HL-60 (cell line): ENCODE results near the gene CFAP20DC.
"Not testable (repeated sequence)": the region's sequence is repeated elsewhere in the genome, so short reads cannot be mapped to it uniquely, and the experiment has no call there.

ENCODE experiments used
- DNase-seq, 2 experiments: peaks; one replicate each; pipeline ENCODE4 v3.0.0-alpha.2; 2010 to 2020; ENCODE audit warnings: low read depth in 1 of 2, low spot score in 1 of 2
- H3K27ac ChIP-seq: fragments of 250-450 bp; sonication (Bioruptor Pico); replicated peaks from 2 replicates; pipeline ENCODE4 v1.5.1; 2020; ENCODE audit warnings: mild to moderate bottlenecking, moderate library complexity
- H3K27me3 ChIP-seq: fragments of 250-450 bp; sonication (Bioruptor Pico); 2 replicates; pipeline ENCODE4 v1.5.1; 2021; ENCODE audit warnings: mild to moderate bottlenecking, moderate library complexity; ENCODE audit not compliant: insufficient read depth, poor library complexity, severe bottlenecking
- H3K4me3 ChIP-seq: replicated peaks from 2 replicates; pipeline ENCODE4 v1.5.1; 2011; ENCODE audit warnings: mild to moderate bottlenecking, control low read depth, low read length; ENCODE audit not compliant: insufficient read depth
- GABPA ChIP-seq: IDR thresholded peaks from 2 replicates; pipeline ENCODE4 v1.6.1; 2012; ENCODE audit warnings: low read depth
- POLR2AphosphoS5 ChIP-seq: IDR thresholded peaks from 2 replicates; pipeline ENCODE4 v1.6.1; 2012; ENCODE audit warnings: low read depth
- SPI1 ChIP-seq: IDR thresholded peaks from 2 replicates; pipeline ENCODE4 v1.6.1; 2012; ENCODE audit warnings: low read depth, mild to moderate bottlenecking, borderline replicate concordance
- TF ChIP-seq, protein P1 (sequence below): IDR thresholded peaks from 2 replicates; pipeline ENCODE4 v1.6.1; 2012; ENCODE audit warnings: low read depth; ENCODE audit not compliant: insufficient replicate concordance
- TF ChIP-seq, protein P2 (sequence below): IDR thresholded peaks from one replicate; pipeline ENCODE4 v1.5.1; 2011; ENCODE audit warnings: low read length, control low read depth, inconsistent platforms; ENCODE audit not compliant: insufficient read depth

The CFAP20DC gene

DNA sequence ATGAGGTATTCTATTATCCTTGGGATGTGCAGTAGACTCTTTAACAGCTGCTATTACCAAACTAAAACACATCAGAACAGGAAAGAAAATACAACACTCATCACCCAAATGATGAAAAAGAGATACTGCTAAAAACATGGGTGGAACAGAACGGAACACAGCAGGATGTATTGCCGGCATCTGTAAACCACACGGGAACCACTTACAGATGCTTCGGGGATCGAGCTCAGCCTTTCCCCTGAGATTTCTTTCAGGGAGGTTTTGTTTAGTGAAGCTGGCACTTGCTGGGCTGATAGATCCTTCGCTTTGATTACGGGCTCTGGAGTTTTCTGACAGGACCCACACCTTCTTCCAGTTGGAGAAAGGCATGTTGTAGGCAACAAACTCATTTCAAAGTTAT lies 201.0 kb downstream of the CFAP20DC start:
- DNase-seq, result no peak
- TF ChIP-seq POLR2AphosphoS5 (no peak), SPI1 (no peak), GABPA (no peak)
- TF ChIP-seq, protein P1, sequence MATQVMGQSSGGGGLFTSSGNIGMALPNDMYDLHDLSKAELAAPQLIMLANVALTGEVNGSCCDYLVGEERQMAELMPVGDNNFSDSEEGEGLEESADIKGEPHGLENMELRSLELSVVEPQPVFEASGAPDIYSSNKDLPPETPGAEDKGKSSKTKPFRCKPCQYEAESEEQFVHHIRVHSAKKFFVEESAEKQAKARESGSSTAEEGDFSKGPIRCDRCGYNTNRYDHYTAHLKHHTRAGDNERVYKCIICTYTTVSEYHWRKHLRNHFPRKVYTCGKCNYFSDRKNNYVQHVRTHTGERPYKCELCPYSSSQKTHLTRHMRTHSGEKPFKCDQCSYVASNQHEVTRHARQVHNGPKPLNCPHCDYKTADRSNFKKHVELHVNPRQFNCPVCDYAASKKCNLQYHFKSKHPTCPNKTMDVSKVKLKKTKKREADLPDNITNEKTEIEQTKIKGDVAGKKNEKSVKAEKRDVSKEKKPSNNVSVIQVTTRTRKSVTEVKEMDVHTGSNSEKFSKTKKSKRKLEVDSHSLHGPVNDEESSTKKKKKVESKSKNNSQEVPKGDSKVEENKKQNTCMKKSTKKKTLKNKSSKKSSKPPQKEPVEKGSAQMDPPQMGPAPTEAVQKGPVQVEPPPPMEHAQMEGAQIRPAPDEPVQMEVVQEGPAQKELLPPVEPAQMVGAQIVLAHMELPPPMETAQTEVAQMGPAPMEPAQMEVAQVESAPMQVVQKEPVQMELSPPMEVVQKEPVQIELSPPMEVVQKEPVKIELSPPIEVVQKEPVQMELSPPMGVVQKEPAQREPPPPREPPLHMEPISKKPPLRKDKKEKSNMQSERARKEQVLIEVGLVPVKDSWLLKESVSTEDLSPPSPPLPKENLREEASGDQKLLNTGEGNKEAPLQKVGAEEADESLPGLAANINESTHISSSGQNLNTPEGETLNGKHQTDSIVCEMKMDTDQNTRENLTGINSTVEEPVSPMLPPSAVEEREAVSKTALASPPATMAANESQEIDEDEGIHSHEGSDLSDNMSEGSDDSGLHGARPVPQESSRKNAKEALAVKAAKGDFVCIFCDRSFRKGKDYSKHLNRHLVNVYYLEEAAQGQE, result no peak
- TF ChIP-seq, protein P2, sequence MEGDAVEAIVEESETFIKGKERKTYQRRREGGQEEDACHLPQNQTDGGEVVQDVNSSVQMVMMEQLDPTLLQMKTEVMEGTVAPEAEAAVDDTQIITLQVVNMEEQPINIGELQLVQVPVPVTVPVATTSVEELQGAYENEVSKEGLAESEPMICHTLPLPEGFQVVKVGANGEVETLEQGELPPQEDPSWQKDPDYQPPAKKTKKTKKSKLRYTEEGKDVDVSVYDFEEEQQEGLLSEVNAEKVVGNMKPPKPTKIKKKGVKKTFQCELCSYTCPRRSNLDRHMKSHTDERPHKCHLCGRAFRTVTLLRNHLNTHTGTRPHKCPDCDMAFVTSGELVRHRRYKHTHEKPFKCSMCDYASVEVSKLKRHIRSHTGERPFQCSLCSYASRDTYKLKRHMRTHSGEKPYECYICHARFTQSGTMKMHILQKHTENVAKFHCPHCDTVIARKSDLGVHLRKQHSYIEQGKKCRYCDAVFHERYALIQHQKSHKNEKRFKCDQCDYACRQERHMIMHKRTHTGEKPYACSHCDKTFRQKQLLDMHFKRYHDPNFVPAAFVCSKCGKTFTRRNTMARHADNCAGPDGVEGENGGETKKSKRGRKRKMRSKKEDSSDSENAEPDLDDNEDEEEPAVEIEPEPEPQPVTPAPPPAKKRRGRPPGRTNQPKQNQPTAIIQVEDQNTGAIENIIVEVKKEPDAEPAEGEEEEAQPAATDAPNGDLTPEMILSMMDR, result no peak
- H3K27ac ChIP-seq, result no peak overlapping the region
- peaks cover 10% of the 10 kb centered on the region for H3K27me3 ChIP-seq
- H3K4me3 ChIP-seq, result no peak overlapping the region

DNA sequence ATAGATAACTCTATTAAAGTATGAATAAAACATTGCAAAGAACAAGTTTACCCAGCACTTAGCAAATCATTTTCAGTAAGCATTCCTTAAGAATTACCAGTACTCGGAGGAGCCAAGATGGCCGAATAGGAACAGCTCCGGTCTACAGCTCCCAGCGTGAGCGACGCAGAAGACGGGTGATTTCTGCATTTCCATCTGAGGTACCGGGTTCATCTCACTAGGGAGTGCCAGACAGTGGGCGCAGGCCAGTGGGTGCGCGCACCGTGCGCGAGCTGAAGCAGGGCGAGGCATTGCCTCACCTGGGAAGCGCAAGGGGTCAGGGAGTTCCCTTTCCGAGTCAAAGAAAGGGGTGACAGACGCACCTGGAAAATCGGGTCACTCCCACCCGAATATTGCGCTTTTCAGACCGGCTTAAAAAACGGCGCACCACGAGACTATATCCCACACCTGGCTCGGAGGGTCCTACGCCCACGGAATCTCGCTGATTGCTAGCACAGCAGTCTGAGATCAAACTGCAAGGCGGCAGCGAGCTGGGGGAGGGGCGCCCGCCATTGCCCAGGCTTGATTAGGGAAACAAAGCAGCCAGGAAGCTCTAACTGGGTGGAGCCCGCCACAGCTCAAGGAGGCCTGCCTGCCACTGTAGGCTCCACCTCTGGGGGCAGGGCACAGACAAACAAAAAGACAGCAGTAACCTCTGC lies 207.6 kb downstream of the CFAP20DC start:
- not testable (repeated sequence) for H3K4me3 ChIP-seq, DNase-seq, H3K27me3 ChIP-seq, H3K27ac ChIP-seq

DNA sequence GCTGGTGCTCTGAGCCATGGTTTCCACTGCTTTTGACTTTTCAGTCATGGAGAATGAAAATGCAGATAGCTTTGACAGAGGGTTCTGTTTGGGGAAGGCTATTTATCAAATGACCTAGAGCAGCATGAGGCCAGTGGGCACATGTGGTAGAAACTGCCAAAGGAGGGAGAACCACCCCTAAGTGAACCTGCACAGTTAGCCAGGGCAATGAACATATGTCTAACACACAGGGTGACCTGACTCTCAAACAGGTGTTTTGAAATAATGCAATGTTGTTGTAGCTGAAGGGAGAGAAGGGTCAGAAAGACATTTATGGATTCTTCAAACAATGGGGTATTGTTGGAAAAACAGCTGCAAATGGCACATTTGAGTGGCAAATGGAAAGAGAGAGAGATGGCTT lies 208.9 kb downstream of the CFAP20DC start:
- no peak for TF ChIP-seq GABPA
- TF ChIP-seq POLR2AphosphoS5, result no peak
- TF ChIP-seq, protein P2, result no peak
- no peak for TF ChIP-seq SPI1
- TF ChIP-seq, protein P1, result no peak
- Histone ChIP-seq H3K27me3 (peaks cover 5% of the 10 kb centered on the region), H3K4me3 (no peak overlapping the region)

DNA sequence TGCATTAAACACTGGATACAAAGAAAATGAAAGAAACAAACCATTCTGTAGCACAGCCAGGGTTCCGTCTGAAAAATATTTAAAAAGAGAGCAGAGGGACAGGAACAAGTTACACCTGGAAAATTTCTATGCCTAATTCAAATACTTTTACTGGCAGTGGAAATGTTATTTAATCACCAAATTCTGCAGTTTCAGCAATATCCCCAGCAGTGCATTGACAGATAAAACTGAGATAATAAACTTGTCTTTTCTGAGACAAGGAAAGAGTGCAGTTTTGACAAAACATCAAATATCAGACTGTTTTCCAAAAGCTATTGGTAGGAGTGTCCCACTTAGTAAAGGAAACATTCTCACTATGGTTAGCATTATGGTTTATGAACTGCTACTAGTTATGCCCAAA lies 209.9 kb downstream of the CFAP20DC start:
- H3K27ac ChIP-seq, result no peak overlapping the region
- no peak for DNase-seq
- H3K4me3 ChIP-seq, result no peak overlapping the region
- TF ChIP-seq, protein P2, result no peak
- TF ChIP-seq SPI1 (no peak), GABPA (no peak), POLR2AphosphoS5 (no peak)
- TF ChIP-seq, protein P1, result no peak
- peaks cover 5% of the 10 kb centered on the region for H3K27me3 ChIP-seq

More for the DNA sequence above, 208.9 kb downstream of the CFAP20DC start:
- DNase-seq, result no peak
- H3K27ac ChIP-seq, result no peak overlapping the region
